Spleen (tissue), 7 donors: ENCODE data around the gene MCM3.

Source experiments
- POLR2AphosphoS5 ChIP-seq, 3 donors: sonication (generic); formaldehyde crosslinking; IDR thresholded peaks; one replicate each; pipeline ENCODE4 v1.5.1; 2017; ENCODE audit warnings: antibody characterized with exemption in 3 of 3
- TF ChIP-seq, protein P1 (sequence below), 11 experiments: fragments of 200-600 bp in 7 of 11; fragments of 450-650 bp in 4 of 11; sonication (generic) in 4 of 11; IDR thresholded peaks in 8 of 11; conservative IDR thresholded peaks in 3 of 11; 1 replicate in 7 of 11; 2 replicates in 4 of 11; pipeline versions ENCODE4 v1.4.0 to v1.8.0; 2016 to 2021; ENCODE audit warnings: antibody characterized with exemption in 11 of 11, inconsistent platforms in 4 of 11, mild to moderate bottlenecking in 1 of 11
- donor health status: DM: no; HTN: no; CAD: no; lungs with moderate emphysema.
- donor health status: DM: no; HTN: no; CAD: no.
- donor health status: DM: no; HTN: no; CAD: no.

DNA sequence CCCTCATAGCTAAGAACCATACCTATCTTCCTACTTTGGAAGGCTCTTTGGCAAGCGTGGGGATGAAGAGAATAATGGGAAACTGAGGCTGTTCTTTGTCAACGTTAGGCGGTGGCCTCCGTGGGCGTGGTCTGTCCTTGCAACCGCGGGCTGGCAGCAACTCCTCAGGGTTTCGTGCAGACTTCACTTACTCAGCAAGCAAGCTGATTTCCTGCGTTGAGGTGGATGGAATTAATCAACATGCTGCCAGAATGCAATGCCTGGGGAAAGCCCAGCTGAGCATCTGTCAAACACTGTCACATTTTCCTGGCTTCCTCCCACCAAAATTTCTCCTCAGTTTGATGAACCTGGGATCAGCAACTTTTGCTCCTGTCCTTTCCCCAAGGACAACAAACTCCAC lies 31.0 kb downstream of the MCM3 start:
- TF ChIP-seq, protein P1, sequence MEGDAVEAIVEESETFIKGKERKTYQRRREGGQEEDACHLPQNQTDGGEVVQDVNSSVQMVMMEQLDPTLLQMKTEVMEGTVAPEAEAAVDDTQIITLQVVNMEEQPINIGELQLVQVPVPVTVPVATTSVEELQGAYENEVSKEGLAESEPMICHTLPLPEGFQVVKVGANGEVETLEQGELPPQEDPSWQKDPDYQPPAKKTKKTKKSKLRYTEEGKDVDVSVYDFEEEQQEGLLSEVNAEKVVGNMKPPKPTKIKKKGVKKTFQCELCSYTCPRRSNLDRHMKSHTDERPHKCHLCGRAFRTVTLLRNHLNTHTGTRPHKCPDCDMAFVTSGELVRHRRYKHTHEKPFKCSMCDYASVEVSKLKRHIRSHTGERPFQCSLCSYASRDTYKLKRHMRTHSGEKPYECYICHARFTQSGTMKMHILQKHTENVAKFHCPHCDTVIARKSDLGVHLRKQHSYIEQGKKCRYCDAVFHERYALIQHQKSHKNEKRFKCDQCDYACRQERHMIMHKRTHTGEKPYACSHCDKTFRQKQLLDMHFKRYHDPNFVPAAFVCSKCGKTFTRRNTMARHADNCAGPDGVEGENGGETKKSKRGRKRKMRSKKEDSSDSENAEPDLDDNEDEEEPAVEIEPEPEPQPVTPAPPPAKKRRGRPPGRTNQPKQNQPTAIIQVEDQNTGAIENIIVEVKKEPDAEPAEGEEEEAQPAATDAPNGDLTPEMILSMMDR (IDR thresholded peaks at IDR 0.05 in 8 of 11, conservative IDR thresholded peaks at IDR 0.05 in 3 of 11): no peak
- TF ChIP-seq POLR2AphosphoS5 (IDR thresholded peaks at IDR 0.05): no peak
